Measurements from ENCODE around the gene ATP2B2. TPM values are rescaled to one million over a fixed set of nuclear protein-coding genes. Genes with fewer than 3 reads are reported as not detected.

The ATP2B2 gene
- total and polyA plus RNA-seq, 2 of the 8 experiments (the other 6 are each of a cell fraction or from before 2014, with no cell fraction given) = 0.14 to 1.2 TPM

DNA sequence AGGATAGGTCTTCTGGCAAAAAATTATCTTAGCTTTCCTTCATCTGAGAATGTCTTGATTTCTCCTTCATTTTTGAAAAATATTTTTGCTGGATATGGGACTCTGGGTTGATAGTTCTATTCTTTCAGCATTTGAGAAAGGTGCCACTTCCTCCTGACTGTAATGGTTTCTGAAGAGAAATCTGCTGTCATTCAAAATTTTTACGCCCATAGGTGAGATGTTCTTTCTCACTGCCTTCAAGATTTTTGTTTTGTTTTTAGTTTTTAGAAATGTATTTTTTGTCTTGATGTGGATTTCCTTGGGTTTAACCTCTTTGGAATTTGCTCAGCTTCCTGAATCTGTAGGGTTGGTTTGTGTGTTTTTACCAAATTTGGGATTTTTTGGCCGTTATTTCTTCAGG, 37.1 kb upstream of the ATP2B2 start:
- H3K56ac ChIP-seq (replicated peaks; ENCODE audit: insufficient read length, low read depth, low read length) = no peak overlapping the region
- no peak overlapping the region for H3K9ac ChIP-seq (replicated peaks in 1 of 4; ENCODE audit: extremely low read depth in 1 of 4, low read depth in 3 of 4, low read length in 3 of 4)
- 88% methylated on average over 2 of the region's 2 CpGs; no CpG with 5 or more reads in 1 of the 2 experiments for WGBS, 2 experiments (ENCODE audit: extremely low coverage in 1 of 2, insufficient coverage in 1 of 2, insufficient read length in 1 of 2, insufficient replicate concordance in 2 of 2, low coverage in 1 of 2, low lambda C conversion rate in 2 of 2, missing lambda C conversion rate in 1 of 2)
- no peak overlapping the region for H4K5ac ChIP-seq (ENCODE audit: insufficient read length, low read depth, low read length)
- no peak overlapping the region for H2BK12ac ChIP-seq (ENCODE audit: low read depth, low read length)
- H3K18ac ChIP-seq (ENCODE audit: extremely low read depth, low read length) = no peak overlapping the region
- H3K36me3 ChIP-seq (ENCODE audit: control insufficient read depth in 2 of 4, insufficient read depth in 4 of 4, low read length in 3 of 4) = no peaks in the 10 kb centered on the region
- no peak for TF ChIP-seq TCF12 (IDR thresholded peaks at IDR 0.05; ENCODE audit: low read depth, low read length)
- TF ChIP-seq GABPA (IDR thresholded peaks at IDR 0.05; ENCODE audit: borderline replicate concordance, insufficient read depth, low read length) = no peak
- TF ChIP-seq, protein P1, sequence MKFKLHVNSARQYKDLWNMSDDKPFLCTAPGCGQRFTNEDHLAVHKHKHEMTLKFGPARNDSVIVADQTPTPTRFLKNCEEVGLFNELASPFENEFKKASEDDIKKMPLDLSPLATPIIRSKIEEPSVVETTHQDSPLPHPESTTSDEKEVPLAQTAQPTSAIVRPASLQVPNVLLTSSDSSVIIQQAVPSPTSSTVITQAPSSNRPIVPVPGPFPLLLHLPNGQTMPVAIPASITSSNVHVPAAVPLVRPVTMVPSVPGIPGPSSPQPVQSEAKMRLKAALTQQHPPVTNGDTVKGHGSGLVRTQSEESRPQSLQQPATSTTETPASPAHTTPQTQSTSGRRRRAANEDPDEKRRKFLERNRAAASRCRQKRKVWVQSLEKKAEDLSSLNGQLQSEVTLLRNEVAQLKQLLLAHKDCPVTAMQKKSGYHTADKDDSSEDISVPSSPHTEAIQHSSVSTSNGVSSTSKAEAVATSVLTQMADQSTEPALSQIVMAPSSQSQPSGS (IDR thresholded peaks at IDR 0.05; ENCODE audit: low read length) = no peak
- no peak for TF ChIP-seq ZNF274 (IDR thresholded peaks at IDR 0.05; ENCODE audit: borderline replicate concordance, extremely low read depth, low read length)
- H2BK15ac ChIP-seq (ENCODE audit: low read length) = no peak overlapping the region
- H3K79me2 ChIP-seq (ENCODE audit: control insufficient read depth in 1 of 2, insufficient read depth in 2 of 2, low read length in 2 of 2) = no peaks in the 10 kb centered on the region
- no peak overlapping the region for H3K27ac ChIP-seq (ENCODE audit: low read depth, low read length)
- H2BK20ac ChIP-seq (ENCODE audit: low read length) = no peak overlapping the region
- H3K14ac ChIP-seq (ENCODE audit: insufficient read length) = no peak overlapping the region
- H3K4me1 ChIP-seq (replicated peaks in 1 of 4; ENCODE audit: control insufficient read depth in 3 of 4, insufficient read depth in 4 of 4, low read length in 3 of 4) = no peaks in the 10 kb centered on the region
- no peak overlapping the region for H2BK120ac ChIP-seq (replicated peaks; ENCODE audit: low read depth, low read length)
- no peaks in the 10 kb centered on the region for H4K20me1 ChIP-seq (replicated peaks in 1 of 2; ENCODE audit: control insufficient read depth in 1 of 2, insufficient read depth in 2 of 2, low read length in 2 of 2)
- no peak overlapping the region for H2AK5ac ChIP-seq (ENCODE audit: low read depth, low read length)
- no peak overlapping the region for H3K4me3 ChIP-seq (ENCODE audit: extremely low read depth in 1 of 4, insufficient read depth in 2 of 4, low read depth in 3 of 4, low read length in 4 of 4)
- H3K4me2 ChIP-seq (ENCODE audit: insufficient read depth in 1 of 2, low read depth in 2 of 2, low read length in 2 of 2) = no peak overlapping the region
- no peak overlapping the region for H2AFZ ChIP-seq (ENCODE audit: low read length)
- no peak overlapping the region for H4K91ac ChIP-seq (replicated peaks; ENCODE audit: insufficient read length, low read length)
- ChIA-PET POLR2A (ENCODE audit: partially characterized antibody) (no interaction called here), CTCF (ENCODE audit: partially characterized antibody) (no interaction called here)
- no peak overlapping the region for H2BK5ac ChIP-seq (ENCODE audit: low read depth, low read length)
- no peak overlapping the region for H3K23ac ChIP-seq (ENCODE audit: insufficient read length)
- no peaks in the 10 kb centered on the region for H3K23me2 ChIP-seq (ENCODE audit: low read depth, low read length)
- DNase-seq (ENCODE audit: low read depth in 1 of 2, low spot score in 2 of 2) (no peak), FAIRE-seq (no peak)
- H3K9me3 ChIP-seq (ENCODE audit: insufficient read depth in 2 of 2, low read depth in 1 of 2, low read length in 1 of 2) = peaks cover 8% of the 10 kb centered on the region in 2 experiments; a peak in 3 of 4 replicates
- no peaks in the 10 kb centered on the region for H3K79me1 ChIP-seq (ENCODE audit: low read depth, low read length)
- no peak overlapping the region for H3K4ac ChIP-seq (replicated peaks; ENCODE audit: insufficient read length, low read depth, low read length)
- H3K27me3 ChIP-seq (replicated peaks in 1 of 4; ENCODE audit: control insufficient read depth in 3 of 4, extremely low read depth in 1 of 4, insufficient read depth in 3 of 4, low read length in 3 of 4) = no peaks in the 10 kb centered on the region
- H4K8ac ChIP-seq (ENCODE audit: extremely low read depth, insufficient read depth, low read length) = no peak overlapping the region

Data from H1 (cell line).